ENCODE results near the gene GNAQ. TPM values are rescaled to one million over a fixed set of nuclear protein-coding genes. Genes with fewer than 3 reads are reported as not detected.

Gene GNAQ
- total and polyA plus RNA-seq, 2 experiments from 2014 or later, result 25.7 to 47.9 TPM

DNA sequence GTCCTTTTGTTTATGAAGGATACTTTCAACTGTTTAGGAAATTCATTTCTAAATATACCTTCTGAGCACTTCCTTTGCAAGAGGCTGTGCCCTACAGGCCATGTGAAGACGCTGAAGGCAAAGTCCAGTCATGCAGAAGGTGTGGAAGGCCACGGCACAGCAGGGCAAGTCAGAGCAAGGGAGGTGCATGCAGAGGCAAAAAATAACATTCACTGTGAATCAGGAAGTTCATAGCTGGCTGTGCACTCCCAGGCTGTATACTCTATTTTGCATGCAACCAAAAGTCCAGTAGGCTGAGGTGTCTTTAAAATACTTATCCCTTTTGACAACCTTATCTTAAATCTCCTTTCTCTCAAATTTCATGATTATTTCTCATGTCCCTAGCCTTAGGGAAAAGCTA is 50.3 kb downstream of the GNAQ start:
- Histone ChIP-seq H3K9me2 (replicated peaks; ENCODE audit: insufficient read depth) (no peaks in the 10 kb centered on the region), H3K9me3 (ENCODE audit: low read depth) (no peaks in the 10 kb centered on the region), H2AFZ (no peak overlapping the region), H3K36me3 (replicated peaks; ENCODE audit: insufficient read depth, low read depth) (no peaks in the 10 kb centered on the region), H3K4me2 (peak overlapping the region; percentile 30), H3K4me1 (ENCODE audit: insufficient read depth) (peaks cover 29% of the 10 kb centered on the region), H3K27ac (peak overlapping the region; percentile 41), H3K79me2 (peaks cover 92% of the 10 kb centered on the region), H3K27me3 (no peaks in the 10 kb centered on the region), H3K4me3 (no peak overlapping the region), H4K20me1 (ENCODE audit: insufficient read depth, poor library complexity, severe bottlenecking) (peaks cover 17% of the 10 kb centered on the region)
- TF ChIP-seq EZH2phosphoT487 (IDR thresholded peaks at IDR 0.05; ENCODE audit: low read depth, severe bottlenecking, unreplicated experiment), result no peak
- TF ChIP-seq, protein P1, sequence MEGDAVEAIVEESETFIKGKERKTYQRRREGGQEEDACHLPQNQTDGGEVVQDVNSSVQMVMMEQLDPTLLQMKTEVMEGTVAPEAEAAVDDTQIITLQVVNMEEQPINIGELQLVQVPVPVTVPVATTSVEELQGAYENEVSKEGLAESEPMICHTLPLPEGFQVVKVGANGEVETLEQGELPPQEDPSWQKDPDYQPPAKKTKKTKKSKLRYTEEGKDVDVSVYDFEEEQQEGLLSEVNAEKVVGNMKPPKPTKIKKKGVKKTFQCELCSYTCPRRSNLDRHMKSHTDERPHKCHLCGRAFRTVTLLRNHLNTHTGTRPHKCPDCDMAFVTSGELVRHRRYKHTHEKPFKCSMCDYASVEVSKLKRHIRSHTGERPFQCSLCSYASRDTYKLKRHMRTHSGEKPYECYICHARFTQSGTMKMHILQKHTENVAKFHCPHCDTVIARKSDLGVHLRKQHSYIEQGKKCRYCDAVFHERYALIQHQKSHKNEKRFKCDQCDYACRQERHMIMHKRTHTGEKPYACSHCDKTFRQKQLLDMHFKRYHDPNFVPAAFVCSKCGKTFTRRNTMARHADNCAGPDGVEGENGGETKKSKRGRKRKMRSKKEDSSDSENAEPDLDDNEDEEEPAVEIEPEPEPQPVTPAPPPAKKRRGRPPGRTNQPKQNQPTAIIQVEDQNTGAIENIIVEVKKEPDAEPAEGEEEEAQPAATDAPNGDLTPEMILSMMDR (IDR thresholded peaks at IDR 0.05; ENCODE audit: poor library complexity), result no peak
- TF ChIP-seq EZH2 (IDR thresholded peaks at IDR 0.05; ENCODE audit: borderline replicate concordance), result no peak
- WGBS (ENCODE audit: low lambda C conversion rate, missing lambda C conversion rate), result 26% methylated on average over 2 of the region's 2 CpGs
- DNase-seq (ENCODE audit: low spot score), result peak; percentile 49

DNA sequence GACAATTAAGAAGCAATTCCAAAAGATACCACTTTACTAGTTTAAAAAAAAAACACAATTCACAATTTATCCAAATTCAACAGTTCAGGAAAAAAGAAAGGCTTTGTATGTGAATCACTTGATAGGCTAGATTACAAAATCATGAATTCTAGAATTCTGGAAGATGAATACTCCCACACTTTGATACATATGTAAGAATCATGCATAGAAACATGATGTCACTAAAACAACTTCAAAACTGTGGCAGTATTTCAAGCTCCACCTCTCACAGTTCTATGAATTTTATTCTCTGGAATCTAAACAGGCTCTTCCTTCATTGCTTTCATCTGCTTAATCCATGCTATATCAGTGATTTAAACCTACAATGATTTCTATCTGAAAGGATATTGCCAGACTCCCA is 51.0 kb downstream of the GNAQ start:
- Histone ChIP-seq H3K9me2 (replicated peaks; ENCODE audit: insufficient read depth) (no peaks in the 10 kb centered on the region), H3K4me1 (ENCODE audit: insufficient read depth) (peaks cover 29% of the 10 kb centered on the region), H3K4me3 (no peak overlapping the region), H3K4me2 (peak overlapping the region; percentile 30), H3K27me3 (no peaks in the 10 kb centered on the region), H3K27ac (peak overlapping the region; percentile 41), H4K20me1 (ENCODE audit: insufficient read depth, poor library complexity, severe bottlenecking) (peaks cover 17% of the 10 kb centered on the region), H3K9me3 (ENCODE audit: low read depth) (no peaks in the 10 kb centered on the region), H3K36me3 (replicated peaks; ENCODE audit: insufficient read depth, low read depth) (no peaks in the 10 kb centered on the region), H2AFZ (no peak overlapping the region), H3K79me2 (peaks cover 95% of the 10 kb centered on the region)
- no peak for DNase-seq (ENCODE audit: low spot score)
- TF ChIP-seq, protein P1 (IDR thresholded peaks at IDR 0.05; ENCODE audit: poor library complexity), result no peak
- no peak for TF ChIP-seq EZH2phosphoT487 (IDR thresholded peaks at IDR 0.05; ENCODE audit: low read depth, severe bottlenecking, unreplicated experiment)
- TF ChIP-seq EZH2 (IDR thresholded peaks at IDR 0.05; ENCODE audit: borderline replicate concordance), result no peak

DNA sequence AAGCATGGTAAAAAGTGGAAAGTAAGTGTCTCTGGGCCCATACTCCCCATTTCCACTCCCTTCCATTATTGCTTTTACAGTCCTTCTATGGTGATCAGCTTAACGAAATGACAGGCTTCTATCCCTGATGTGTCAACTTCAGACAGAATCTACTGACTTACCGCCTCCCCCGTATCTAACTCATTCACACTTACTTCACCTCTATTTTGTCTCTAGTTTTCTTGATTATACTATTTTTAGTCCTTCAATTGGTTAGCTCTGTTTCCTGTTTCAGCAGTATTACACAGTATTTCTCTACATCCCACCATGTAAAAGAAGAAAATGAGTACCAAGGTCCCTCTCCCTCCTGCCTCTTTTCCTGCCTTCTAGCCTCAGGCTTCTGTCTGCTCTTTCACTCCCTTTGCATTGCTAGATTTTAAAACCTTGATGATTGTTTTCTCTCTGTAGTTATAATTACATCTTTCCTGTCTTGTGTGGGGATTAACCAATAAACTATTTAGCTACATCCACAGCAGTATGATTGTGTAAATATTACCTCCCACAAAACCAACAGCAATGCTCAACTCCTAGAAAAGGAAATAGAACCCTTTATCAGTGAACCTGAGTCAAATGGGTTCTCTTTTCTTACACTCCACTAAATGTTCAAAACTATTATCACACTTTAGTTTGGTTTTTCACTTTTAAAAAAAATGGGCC is 53.4 kb downstream of the GNAQ start:
- Histone ChIP-seq H3K27me3 (no peaks in the 10 kb centered on the region), H3K4me1 (ENCODE audit: insufficient read depth) (peaks cover 29% of the 10 kb centered on the region), H3K9me3 (ENCODE audit: low read depth) (no peaks in the 10 kb centered on the region), H3K27ac (peak overlapping the region; percentile 32), H2AFZ (no peak overlapping the region), H4K20me1 (ENCODE audit: insufficient read depth, poor library complexity, severe bottlenecking) (peaks cover 36% of the 10 kb centered on the region), H3K9me2 (replicated peaks; ENCODE audit: insufficient read depth) (no peaks in the 10 kb centered on the region), H3K36me3 (replicated peaks; ENCODE audit: insufficient read depth, low read depth) (no peaks in the 10 kb centered on the region), H3K79me2 (peaks cover 95% of the 10 kb centered on the region), H3K4me3 (no peak overlapping the region), H3K4me2 (peak overlapping the region; percentile 13)
- 91% methylated on average over 3 of the region's 3 CpGs for WGBS (ENCODE audit: low lambda C conversion rate, missing lambda C conversion rate)
- no peak for DNase-seq (ENCODE audit: low spot score)
- TF ChIP-seq EZH2phosphoT487 (IDR thresholded peaks at IDR 0.05; ENCODE audit: low read depth, severe bottlenecking, unreplicated experiment) (no peak), EZH2 (IDR thresholded peaks at IDR 0.05; ENCODE audit: borderline replicate concordance) (no peak)
- TF ChIP-seq, protein P1 (IDR thresholded peaks at IDR 0.05; ENCODE audit: poor library complexity), result no peak
